ENCODE results near the gene OR7D4. TPM values are rescaled to one million over a fixed set of nuclear protein-coding genes. Genes with fewer than 3 reads are reported as not detected.

Gene OR7D4
- polyA plus RNA-seq, 1 donor (not counting 4 experiments of a cell fraction or from before 2014, with no cell fraction given): not detected

- Histone ChIP-seq H4K20me1 (ENCODE audit: control insufficient read depth, extremely low read depth, insufficient read depth, low read length) (no peaks in the 10 kb centered on the region), H3K9me1 (ENCODE audit: control insufficient read depth, extremely low read depth, insufficient read depth, low read length) (no peaks in the 10 kb centered on the region), H3K4me1 (ENCODE audit: control insufficient read depth, extremely low read depth, insufficient read depth, low read length) (no peaks in the 10 kb centered on the region), H3K4me2 (ENCODE audit: control insufficient read depth, extremely low read depth, insufficient read depth, low read depth, low read length) (no peak overlapping the region), H3K36me3 (ENCODE audit: control insufficient read depth in 2 of 2, extremely low read depth in 1 of 2, insufficient read depth in 2 of 2, low read length in 2 of 2) (no peaks in the 10 kb centered on the region), H3K27ac (ENCODE audit: control insufficient read depth, insufficient read depth, low read length) (no peak overlapping the region), H3K9me3 (ENCODE audit: control insufficient read depth, low read depth, low read length) (no peaks in the 10 kb centered on the region), H3K4me3 (ENCODE audit: control insufficient read depth in 2 of 3, extremely low read depth in 1 of 3, insufficient read depth in 2 of 3, low read depth in 1 of 3, low read length in 3 of 3) (no peak overlapping the region), H2AFZ (ENCODE audit: control insufficient read depth, low read length) (no peak overlapping the region), H3K9ac (ENCODE audit: control insufficient read depth, extremely low read depth, insufficient read depth, low read length) (no peak overlapping the region), H3K79me2 (ENCODE audit: control insufficient read depth, insufficient read depth, low read length) (no peaks in the 10 kb centered on the region), H3K27me3 (ENCODE audit: control insufficient read depth, extremely low read depth, insufficient read depth, low read length) (no peaks in the 10 kb centered on the region)
- dilution Hi-C loops (cut with MboI; ENCODE audit: extremely low pct_ligation_motif_present, low sequenced_read_pairs): no loop called here
- TF ChIP-seq EZH2 (IDR thresholded peaks at IDR 0.05; ENCODE audit: low read length): no peak
- TF ChIP-seq CTCF (optimal IDR thresholded peaks at IDR 0.05 in 1 of 3, IDR thresholded peaks at IDR 0.05 in 1 of 3, conservative IDR thresholded peaks at IDR 0.05 in 1 of 3; ENCODE audit: extremely low read depth in 1 of 3, insufficient read depth in 2 of 3, low read length in 3 of 3): no peak
- FAIRE-seq (no peak), DNase-seq (ENCODE audit: low read depth, low spot score) (no peak)
These were observed 44.1 kb downstream of the OR7D4 start for GRCh38 chr19:9175326-9175725.

- H3K4me1 ChIP-seq (ENCODE audit: control insufficient read depth, extremely low read depth, insufficient read depth, low read length): no peaks in the 10 kb centered on the region
- no peaks in the 10 kb centered on the region for H3K79me2 ChIP-seq (ENCODE audit: control insufficient read depth, insufficient read depth, low read length)
- no peak for TF ChIP-seq CTCF (optimal IDR thresholded peaks at IDR 0.05 in 1 of 3, IDR thresholded peaks at IDR 0.05 in 1 of 3, conservative IDR thresholded peaks at IDR 0.05 in 1 of 3; ENCODE audit: extremely low read depth in 1 of 3, insufficient read depth in 2 of 3, low read length in 3 of 3)
- no peak for TF ChIP-seq EZH2 (IDR thresholded peaks at IDR 0.05; ENCODE audit: low read length)
- H3K4me2 ChIP-seq (ENCODE audit: control insufficient read depth, extremely low read depth, insufficient read depth, low read depth, low read length): no peak overlapping the region
- no peak for DNase-seq (ENCODE audit: low read depth, low spot score)
- H3K4me3 ChIP-seq (ENCODE audit: control insufficient read depth in 2 of 3, extremely low read depth in 1 of 3, insufficient read depth in 2 of 3, low read depth in 1 of 3, low read length in 3 of 3): no peak overlapping the region
- dilution Hi-C loops (cut with MboI; ENCODE audit: extremely low pct_ligation_motif_present, low sequenced_read_pairs): no loop called here
- H3K27me3 ChIP-seq (ENCODE audit: control insufficient read depth, extremely low read depth, insufficient read depth, low read length): no peaks in the 10 kb centered on the region
- H3K9ac ChIP-seq (ENCODE audit: control insufficient read depth, extremely low read depth, insufficient read depth, low read length): no peak overlapping the region
- H4K20me1 ChIP-seq (ENCODE audit: control insufficient read depth, extremely low read depth, insufficient read depth, low read length): no peaks in the 10 kb centered on the region
- H3K9me1 ChIP-seq (ENCODE audit: control insufficient read depth, extremely low read depth, insufficient read depth, low read length): no peaks in the 10 kb centered on the region
- H3K36me3 ChIP-seq (ENCODE audit: control insufficient read depth in 2 of 2, extremely low read depth in 1 of 2, insufficient read depth in 2 of 2, low read length in 2 of 2): no peaks in the 10 kb centered on the region
- H2AFZ ChIP-seq (ENCODE audit: control insufficient read depth, low read length): no peak overlapping the region
- H3K27ac ChIP-seq (ENCODE audit: control insufficient read depth, insufficient read depth, low read length): no peak overlapping the region
- FAIRE-seq: no peak
- peaks cover 2% of the 10 kb centered on the region for H3K9me3 ChIP-seq (ENCODE audit: control insufficient read depth, low read depth, low read length)
These were observed 47.9 kb downstream of the OR7D4 start for GRCh38 chr19:9171393-9171991.

Data from keratinocyte (primary cell).